ENCODE results near the gene AQP12A.

Gene AQP12A

GRCh38 chr2:240726876-240727275, 35.2 kb downstream of the AQP12A start:
- TF ChIP-seq CTCF (conservative IDR thresholded peaks at IDR 0.05; ENCODE audit: control insufficient read depth, insufficient read depth, low read depth, low read length): no peak
- no peak for DNase-seq (ENCODE audit: low read depth)
- no peak overlapping the region for H3K4me3 ChIP-seq (ENCODE audit: control insufficient read depth, low read depth, low read length)

GRCh38 chr2:240727439-240727838, 35.8 kb downstream of the AQP12A start:
- H3K4me3 ChIP-seq (ENCODE audit: control insufficient read depth, low read depth, low read length): no peak overlapping the region
- no peak for TF ChIP-seq CTCF (conservative IDR thresholded peaks at IDR 0.05; ENCODE audit: control insufficient read depth, insufficient read depth, low read depth, low read length)
- DNase-seq (ENCODE audit: low read depth): no peak

- no peak for DNase-seq (ENCODE audit: low read depth)
- TF ChIP-seq CTCF (conservative IDR thresholded peaks at IDR 0.05; ENCODE audit: control insufficient read depth, insufficient read depth, low read depth, low read length): no peak
- H3K4me3 ChIP-seq (ENCODE audit: control insufficient read depth, low read depth, low read length): no peak overlapping the region
These were observed 36.2 kb downstream of the AQP12A start for GRCh38 chr2:240727913-240728312.

DNA sequence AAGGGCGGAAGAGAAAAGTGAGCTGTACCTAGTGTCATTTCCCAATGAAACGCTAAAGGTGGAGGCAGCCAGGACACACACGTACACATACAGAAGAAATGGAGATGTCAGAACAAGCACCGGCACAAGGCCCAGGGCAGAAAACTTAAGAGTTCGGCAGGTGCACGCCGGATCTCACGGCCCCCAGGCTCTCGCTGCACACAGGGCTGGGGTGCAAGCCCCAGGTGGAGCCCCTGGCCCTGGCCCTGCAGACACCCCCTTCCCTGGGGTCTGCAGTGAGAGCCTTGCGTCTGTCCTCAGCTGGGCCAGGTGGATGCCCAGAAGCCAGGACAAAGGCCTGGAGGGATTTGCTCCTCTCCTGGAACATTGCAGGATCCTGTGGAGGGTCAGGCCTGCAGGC, 36.7 kb downstream of the AQP12A start:
- H3K4me3 ChIP-seq (ENCODE audit: control insufficient read depth, low read depth, low read length): no peak overlapping the region
- TF ChIP-seq CTCF (conservative IDR thresholded peaks at IDR 0.05; ENCODE audit: control insufficient read depth, insufficient read depth, low read depth, low read length): no peak
- no peak for DNase-seq (ENCODE audit: low read depth)

DNA sequence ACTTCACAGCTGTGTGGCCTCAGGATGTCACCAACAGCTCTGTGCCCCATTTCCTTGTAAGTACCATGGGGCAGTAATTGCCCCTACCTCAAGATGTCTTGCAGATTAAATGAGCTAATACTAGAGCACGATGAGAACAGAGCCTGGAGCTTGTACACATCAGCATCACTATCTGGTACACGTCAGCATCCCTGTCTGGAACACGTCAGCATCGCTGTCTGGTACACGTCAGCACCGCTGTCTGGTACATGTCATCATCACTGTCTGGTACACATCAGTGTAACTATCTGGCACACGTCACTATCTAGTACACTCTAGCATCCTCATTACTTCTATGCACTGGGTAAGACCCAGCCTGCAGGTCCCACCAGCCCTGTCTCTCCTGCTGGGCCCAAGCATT, 37.2 kb downstream of the AQP12A start:
- no peak for TF ChIP-seq CTCF (conservative IDR thresholded peaks at IDR 0.05; ENCODE audit: control insufficient read depth, insufficient read depth, low read depth, low read length)
- DNase-seq (ENCODE audit: low read depth): peak; percentile 8
- H3K4me3 ChIP-seq (ENCODE audit: control insufficient read depth, low read depth, low read length): no peak overlapping the region

- no peak for DNase-seq (ENCODE audit: low read depth)
These were observed 39.0 kb downstream of the AQP12A start for GRCh38 chr2:240730501-240731177.

More at GRCh38 chr2:240730501-240731177, 39.0 kb downstream of the AQP12A start:
- no peak for TF ChIP-seq CTCF (conservative IDR thresholded peaks at IDR 0.05; ENCODE audit: control insufficient read depth, insufficient read depth, low read depth, low read length)
- H3K4me3 ChIP-seq (ENCODE audit: control insufficient read depth, low read depth, low read length): no peak overlapping the region

Data from fibroblast of mammary gland (primary cell).